Fibroblast of the aortic adventitia (primary cell): Measurements from ENCODE around the gene DVL1. TPM values are rescaled to one million over a fixed set of nuclear protein-coding genes. Genes with fewer than 3 reads are reported as not detected.

ENCODE experiments used
- DNase-seq: peaks from one replicate; pipeline ENCODE4 v3.0.0-alpha.2; 2010; ENCODE audit warnings: low read depth
- H3K4me3 ChIP-seq: 2 replicates; pipeline ENCODE4 v1.5.1; 2011; ENCODE audit warnings: low read depth, mild to moderate bottlenecking, control low read depth, low read length, moderate library complexity
- CTCF ChIP-seq: IDR thresholded peaks from 2 replicates; pipeline ENCODE4 v1.5.1; 2011; ENCODE audit warnings: mild to moderate bottlenecking, low read length, control low read depth, inconsistent platforms; ENCODE audit not compliant: insufficient read depth
- total RNA-seq: library from RNA; depleted of rRNA; stranded (reverse); fragments of >200 nt; gene quantifications from 2 replicates; pipeline ENCODE4 v1.2.3, GENCODE V29; 2012; ENCODE audit warnings: low replicate concordance

The DVL1 gene
- total RNA-seq, 1 donor = 89.0 TPM

DNA sequence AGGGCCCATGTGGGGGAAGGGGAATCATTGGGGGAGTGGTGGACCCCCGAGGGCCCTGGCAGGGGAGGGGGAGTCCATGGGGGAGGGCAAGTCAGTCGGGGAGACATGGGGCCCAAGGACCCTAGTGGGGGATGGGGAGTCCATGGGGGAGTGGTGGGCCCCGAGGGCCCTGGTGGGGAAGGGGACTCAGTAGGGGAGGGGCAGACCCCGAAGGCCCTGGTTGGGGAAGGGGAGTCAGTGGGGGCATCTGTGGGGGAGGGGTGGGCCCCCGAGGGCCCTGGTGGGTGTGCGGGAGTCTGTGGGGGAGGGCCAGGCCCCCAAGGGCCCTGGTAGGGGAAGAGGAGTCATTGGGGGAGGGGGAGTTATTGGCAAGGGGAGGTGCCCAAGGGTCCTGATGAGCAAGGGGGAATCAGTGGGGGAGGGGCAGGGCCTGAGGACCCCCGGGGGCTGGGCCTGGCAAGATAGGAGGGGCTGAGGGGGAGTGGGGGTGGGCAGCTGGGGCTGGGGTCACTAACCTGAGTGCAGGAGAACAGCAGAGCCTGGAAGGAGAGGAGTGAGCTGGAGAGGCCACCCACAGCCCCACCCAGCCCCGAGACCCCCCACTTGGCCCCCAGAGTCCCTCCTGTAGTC lies 7.1 kb upstream of the DVL1 start:
- no peak for DNase-seq
- no peak for TF ChIP-seq CTCF
- peak overlapping the region; percentile 88 for H3K4me3 ChIP-seq

DNA sequence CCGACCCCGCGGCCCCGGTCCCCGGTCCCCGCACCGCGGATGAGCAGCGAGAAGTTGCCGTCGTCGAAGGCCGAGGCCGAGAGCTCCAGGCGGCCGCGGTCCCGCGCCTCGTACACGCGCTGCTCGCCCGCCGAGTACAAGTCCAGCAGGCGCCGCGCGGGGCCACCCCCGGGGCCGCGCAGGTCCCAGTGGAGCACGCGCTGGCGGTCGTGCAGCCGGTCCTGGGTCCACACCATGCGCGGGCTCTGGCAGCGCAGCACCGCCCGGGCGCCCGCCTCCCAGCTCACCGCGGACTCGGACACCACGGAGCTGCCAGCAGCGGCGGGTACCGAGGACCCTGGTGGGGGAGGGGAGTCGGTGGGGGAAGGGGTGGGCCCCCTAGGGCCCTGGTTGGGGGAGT lies 6.2 kb upstream of the DVL1 start:
- no peak for DNase-seq
- H3K4me3 ChIP-seq = peak overlapping the region; percentile 88
- TF ChIP-seq CTCF = no peak

DNA sequence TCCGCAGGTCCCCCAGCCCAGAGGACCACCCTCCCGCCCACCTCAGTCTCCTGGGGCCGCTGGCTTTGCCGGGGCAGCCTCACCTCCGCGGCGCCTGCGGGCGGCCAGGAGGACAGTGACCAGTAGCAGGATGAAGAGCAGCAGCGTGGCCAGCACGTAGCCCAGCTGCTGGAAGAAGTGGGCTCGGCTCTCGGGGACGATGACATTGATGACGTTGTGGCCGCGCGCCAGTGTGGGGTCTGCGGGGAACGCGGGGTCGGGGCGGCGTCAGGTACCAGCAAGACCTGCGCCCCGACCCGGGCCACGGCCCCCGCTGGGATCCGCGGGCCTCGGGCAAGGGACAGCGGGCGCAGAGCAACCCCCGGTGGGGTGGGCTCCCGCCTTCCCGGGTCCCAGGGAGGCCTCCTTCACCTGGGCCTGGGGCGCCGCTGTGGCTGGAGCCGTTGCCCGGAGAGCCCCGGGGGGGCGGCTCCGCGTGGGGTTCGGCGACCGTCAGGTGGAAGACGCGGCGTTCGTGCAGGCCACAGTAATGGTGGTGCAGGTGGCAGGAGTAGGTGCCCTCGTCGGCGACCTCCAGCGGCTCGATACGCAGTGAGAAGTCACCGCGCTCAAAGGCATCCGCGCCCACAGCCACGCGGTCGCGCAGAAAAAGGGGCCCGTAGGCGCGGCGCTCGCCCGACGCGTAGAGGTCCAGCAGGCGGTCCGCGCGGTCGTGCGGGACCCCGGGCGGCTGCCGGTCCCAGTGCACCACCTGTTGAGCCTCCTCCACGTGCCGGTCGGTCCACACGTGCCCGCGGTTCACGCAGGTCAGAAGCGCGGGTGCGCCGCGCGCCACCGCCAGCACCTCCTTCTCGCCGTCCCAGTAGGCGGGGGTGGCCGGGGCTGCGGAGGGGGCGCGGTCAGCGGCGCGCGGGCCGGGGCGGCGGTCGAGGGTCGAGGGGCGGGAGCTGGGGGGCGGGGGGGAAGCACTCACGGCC lies 5.3 kb upstream of the DVL1 start:
- no peak for TF ChIP-seq CTCF
- no peak for DNase-seq
- peak overlapping the region; percentile 88 for H3K4me3 ChIP-seq

DNA sequence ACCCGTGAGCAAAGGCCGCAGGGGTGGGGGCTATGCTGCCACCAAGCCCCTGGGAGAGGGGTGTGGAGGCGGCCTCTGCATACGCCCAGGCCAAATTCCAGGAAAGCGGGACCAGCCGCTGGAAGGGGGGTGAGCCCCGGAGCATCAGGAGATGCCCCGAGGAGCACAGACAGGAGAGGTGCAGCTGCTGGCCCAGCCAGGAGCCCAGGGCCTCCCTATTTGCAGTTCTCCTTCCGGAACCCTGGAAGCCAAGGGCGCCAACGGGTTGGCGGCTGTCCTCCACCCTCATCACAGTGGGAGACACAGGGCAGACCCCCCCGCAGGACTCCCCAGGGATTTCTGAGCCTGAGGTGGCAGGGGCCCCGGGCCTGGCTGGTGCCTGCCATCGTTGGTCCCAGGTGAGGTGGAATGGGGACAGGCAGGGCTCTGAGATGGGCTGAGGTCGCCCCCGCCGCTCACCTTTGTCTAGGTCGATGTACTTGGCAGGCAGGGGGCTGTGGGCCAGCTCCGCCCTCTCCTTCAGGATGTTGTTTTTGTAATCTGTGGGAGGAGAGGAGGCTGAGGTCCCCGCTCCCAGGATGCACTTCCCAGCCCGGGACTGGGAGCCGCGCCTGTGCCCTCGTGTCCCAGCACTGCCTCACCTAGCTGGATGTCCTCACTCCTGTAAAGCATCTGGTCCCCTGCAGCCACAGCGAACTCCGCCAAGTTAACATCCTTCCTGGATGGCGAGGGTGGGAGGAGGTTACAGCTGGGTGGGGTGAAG lies 4.4 kb upstream of the DVL1 start:
- no peak for DNase-seq
- H3K4me3 ChIP-seq = peak overlapping the region; percentile 13
- no peak for TF ChIP-seq CTCF

GRCh38 chr1:1352786-1353388 lies 3.7 kb upstream of the DVL1 start:
- TF ChIP-seq CTCF = no peak
- peak overlapping the region; percentile 10 for H3K4me3 ChIP-seq
- DNase-seq = no peak
